GM21825 (cell line): ENCODE data around the gene ARIH1.
"Not testable (repeated sequence)": the region's sequence is repeated elsewhere in the genome, so short reads cannot be mapped to it uniquely, and the experiment has no call there.

ENCODE experiments used
- ATAC-seq: cut with Tn5 transposase; IDR thresholded peaks from one replicate; pipeline ENCODE4 v1.9.1; 2021; ENCODE audit warnings: mild to moderate bottlenecking, moderate library complexity; ENCODE audit not compliant: unreplicated experiment

Gene ARIH1

GRCh38 chr15:72592676-72593075, 118.5 kb downstream of the ARIH1 start:
- ATAC-seq: no peak

GRCh38 chr15:72593838-72594237, 119.7 kb downstream of the ARIH1 start:
- ATAC-seq: no peak

GRCh38 chr15:72599855-72600464, 125.8 kb downstream of the ARIH1 start:
- ATAC-seq: no peak

- no peak for ATAC-seq
Measured at GRCh38 chr15:72604794-72605193, 130.7 kb downstream of the ARIH1 start.

- not testable (repeated sequence) for ATAC-seq
Measured at GRCh38 chr15:72608084-72608483, 134.0 kb downstream of the ARIH1 start.

GRCh38 chr15:72609862-72610261, 135.7 kb downstream of the ARIH1 start:
- ATAC-seq: no peak

GRCh38 chr15:72612324-72612723, 138.2 kb downstream of the ARIH1 start:
- not testable (repeated sequence) for ATAC-seq

- ATAC-seq: no peak
Measured at GRCh38 chr15:72614810-72615532, 140.8 kb downstream of the ARIH1 start.

GRCh38 chr15:72615533-72616233, 141.6 kb downstream of the ARIH1 start:
- ATAC-seq: not testable (repeated sequence)

GRCh38 chr15:72616491-72617210, 142.5 kb downstream of the ARIH1 start:
- ATAC-seq: no peak

- ATAC-seq: not testable (repeated sequence)
Measured at GRCh38 chr15:72623854-72624253, 149.7 kb downstream of the ARIH1 start.

GRCh38 chr15:72626153-72626552, 152.0 kb downstream of the ARIH1 start:
- ATAC-seq: not testable (repeated sequence)

GRCh38 chr15:72628249-72629067, 154.3 kb downstream of the ARIH1 start:
- ATAC-seq: not testable (repeated sequence)

GRCh38 chr15:72629068-72629570, 155.0 kb downstream of the ARIH1 start:
- not testable (repeated sequence) for ATAC-seq

GRCh38 chr15:72636519-72637282, 162.6 kb downstream of the ARIH1 start:
- peak; percentile 69 for ATAC-seq

GRCh38 chr15:72639759-72640483, 165.8 kb downstream of the ARIH1 start:
- not testable (repeated sequence) for ATAC-seq

GRCh38 chr15:72642271-72642670, 168.1 kb downstream of the ARIH1 start:
- ATAC-seq: not testable (repeated sequence)

GRCh38 chr15:72648631-72649253, 174.6 kb downstream of the ARIH1 start:
- not testable (repeated sequence) for ATAC-seq
